ENCODE measurements around the gene ADD2.

DNA sequence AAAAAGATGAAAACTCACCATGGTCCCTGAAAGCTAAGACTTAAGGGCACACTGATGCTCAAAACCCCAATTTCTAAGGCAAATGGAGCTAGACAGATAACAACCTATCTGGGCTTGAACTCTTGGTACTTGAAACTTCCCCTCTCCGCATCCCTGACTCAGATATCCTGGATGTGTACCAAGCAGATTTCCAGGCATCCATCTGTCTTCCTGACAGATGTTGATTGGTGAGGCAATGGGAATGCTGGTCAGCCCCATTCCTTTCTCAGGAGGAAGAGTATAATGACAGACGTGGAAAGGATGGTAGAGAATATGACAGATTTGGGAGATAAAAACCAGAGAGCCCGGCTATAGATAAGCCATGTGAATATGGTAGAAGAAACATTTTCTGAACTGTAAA lies 69.2 kb downstream of the ADD2 start:
- TF ChIP-seq EZH2 (IDR thresholded peaks at IDR 0.05) (no peak), POLR2AphosphoS5 (IDR thresholded peaks at IDR 0.05; ENCODE audit: borderline replicate concordance, low read depth, low read length) (no peak), FOXP2 (optimal IDR thresholded peaks at IDR 0.05; ENCODE audit: control extremely low read depth, extremely low read length, insufficient read depth) (no peak)
